ENCODE results near the gene ARL5A.
A peak's percentile ranks its signal among the peaks of the same experiment; 100 is the strongest.

ARL5A gene

DNA sequence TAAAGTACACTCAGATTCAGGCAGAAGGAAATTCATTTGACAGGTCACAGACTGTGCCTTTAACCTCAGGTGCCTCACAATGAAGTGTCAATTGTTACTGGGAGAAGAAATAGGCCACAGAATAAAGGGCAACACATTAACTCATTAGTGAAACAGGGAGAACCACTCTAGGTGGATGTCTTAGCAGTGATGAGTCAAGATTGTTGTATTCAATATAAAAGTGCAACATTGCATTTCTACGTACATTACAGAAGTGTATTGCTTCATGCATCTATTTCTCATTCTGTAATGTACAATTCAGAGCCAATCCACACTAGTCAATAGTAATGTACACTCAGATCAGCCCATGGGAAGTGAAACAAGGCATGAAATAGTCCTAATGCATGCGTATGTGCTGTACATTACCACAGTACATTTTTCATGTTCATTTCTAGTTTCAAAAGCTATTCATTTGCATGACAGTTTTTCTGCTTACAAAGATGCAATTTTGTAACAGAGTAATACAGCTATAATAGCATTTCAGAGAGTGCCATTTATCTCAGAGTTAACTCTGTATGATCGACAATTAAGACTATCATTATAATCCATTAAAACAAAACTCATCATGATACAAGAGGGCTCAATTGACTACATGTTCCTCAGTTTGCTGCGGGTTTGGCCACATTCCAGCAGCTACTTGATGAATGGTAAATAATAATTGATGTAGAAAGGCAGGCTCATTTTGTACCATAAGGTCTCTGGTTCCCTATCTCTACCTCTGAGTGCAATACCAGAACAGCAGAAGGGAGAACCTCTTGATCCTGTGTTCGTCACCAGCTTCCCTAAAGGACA is 12.2 kb upstream of the ARL5A start:
- no peak for DNase-seq (ENCODE audit: low read depth in 2 of 2)

DNA sequence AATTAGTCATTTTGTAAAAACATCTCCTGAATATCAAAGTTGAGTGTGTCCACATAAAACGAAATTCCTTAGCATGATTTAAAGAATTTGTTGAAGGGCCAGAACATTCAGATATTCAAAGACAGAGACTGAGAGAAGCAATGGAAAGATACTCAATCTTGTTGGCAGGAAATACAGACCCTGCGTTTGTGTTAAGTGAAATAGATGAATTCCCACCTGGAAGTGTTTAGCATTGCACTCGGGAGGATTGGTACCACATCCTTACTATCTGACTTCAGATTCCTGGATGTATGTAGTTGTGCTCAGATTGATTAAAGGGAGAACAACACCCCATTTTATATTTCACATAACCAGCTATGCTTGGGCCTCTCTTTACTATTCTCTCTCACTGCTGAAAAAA is 9.7 kb upstream of the ARL5A start:
- DNase-seq (ENCODE audit: low read depth in 2 of 2), result no peak

DNA sequence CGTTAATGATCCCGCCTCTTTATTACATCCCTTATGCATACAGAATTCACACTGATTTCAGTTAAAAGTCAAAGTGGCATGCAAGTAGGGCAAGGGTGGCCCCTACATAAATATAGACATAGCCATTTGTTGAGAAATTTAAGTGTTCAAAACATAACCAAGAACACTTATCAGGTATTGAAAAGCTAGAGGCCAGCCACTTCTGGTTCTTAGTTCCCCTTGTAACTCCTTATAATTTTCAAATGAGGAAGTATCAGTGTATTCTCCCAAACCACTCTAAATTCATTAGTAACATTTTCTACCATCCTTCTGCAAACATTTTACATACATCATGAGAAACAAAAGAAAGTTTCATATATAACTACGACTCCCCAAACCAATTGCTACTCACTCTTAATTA is 5.8 kb upstream of the ARL5A start:
- no peak for DNase-seq (ENCODE audit: low read depth in 2 of 2)

DNA sequence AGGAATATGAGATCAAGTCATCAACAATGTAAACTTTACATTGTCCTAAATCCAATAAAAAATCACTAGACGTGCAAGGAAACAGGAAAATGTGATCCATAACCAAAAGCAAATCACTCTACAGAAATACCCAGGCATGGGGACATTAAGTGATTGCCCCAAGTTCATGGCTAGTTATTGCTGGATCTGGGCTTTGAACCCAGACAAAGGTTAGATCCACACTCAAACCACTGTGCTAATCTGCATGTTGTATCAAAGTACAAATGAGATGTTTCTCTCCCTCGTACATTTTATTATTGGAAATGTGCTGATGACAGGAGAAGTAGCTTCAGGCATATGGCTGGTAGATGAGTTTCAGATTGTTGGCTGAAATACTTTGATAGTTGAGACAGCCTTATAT is 2.7 kb upstream of the ARL5A start:
- no peak for DNase-seq (ENCODE audit: low read depth in 2 of 2)

DNA sequence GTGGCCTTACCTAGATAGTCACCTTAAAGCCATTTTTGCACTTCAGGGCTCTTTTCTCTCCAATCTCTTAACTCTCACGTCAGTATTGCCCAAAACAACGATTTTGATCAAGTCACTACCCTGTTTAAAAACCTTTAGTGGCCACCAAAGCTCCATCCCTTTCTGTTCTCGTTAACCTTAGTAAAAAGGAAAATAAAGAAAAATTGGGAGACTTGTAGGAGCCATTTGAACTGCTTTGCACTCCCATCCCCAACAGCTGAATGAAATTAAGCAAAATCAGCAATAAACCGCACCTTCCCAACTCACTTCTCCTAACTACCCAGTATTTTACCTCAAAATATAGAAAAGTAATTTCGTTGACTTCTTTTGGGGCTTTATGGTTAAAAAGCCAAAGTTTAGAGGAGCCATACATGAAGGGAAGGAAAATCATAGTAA is 686 bp upstream of the ARL5A start:
- no peak for DNase-seq (ENCODE audit: low read depth in 2 of 2)

DNA sequence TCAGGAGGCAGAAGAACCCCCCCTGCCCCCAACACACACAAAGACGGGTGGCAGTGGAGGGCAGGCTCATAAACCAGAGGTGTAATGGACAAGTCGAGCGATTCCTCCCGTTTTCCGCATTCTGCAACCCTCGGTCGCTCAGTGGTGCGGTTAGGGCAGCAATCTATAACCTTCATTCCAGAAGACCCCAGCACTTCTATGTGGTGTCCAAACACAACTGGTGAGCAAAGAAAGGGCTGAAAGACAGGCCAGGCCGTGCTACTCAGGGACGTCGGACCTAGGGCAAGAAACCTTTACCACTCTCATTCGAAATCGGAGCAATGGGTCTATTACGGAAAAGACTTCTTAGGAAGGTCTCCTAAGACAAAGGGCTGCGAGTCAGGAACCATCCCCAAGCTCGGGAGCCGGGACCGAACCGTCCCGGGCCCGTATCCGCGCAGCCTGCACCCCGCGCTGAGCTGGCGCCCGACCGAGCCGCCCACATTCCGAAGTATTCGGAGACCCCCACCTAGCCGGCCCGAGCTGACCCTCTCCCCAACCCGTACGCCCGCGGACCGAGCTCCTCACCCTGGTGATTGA is 568 bp downstream of the ARL5A start:
- DNase-seq (ENCODE audit: low read depth in 2 of 2), result peak in 1 of 2 donors; percentile 19

DNA sequence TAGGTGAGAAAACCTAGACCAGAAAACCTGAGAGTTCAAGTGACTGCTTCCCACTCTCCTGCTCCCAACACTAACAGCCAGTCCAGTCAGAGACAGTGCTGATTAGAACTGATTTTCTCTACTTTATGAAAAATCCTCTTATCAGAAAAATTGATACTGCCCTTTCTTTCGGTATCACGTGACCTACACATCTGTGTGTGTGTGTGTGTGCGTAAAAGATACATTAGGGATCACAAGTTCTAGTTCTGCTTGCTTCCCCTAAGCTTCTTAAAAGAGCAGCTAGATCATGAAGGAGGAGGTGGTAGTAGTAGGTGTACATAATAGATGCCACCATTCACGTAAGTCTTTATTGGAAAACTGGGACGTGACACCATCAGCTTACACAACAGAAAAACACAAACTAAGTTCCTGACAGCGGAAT is 1.5 kb downstream of the ARL5A start:
- DNase-seq (ENCODE audit: low read depth in 2 of 2), result no peak

DNA sequence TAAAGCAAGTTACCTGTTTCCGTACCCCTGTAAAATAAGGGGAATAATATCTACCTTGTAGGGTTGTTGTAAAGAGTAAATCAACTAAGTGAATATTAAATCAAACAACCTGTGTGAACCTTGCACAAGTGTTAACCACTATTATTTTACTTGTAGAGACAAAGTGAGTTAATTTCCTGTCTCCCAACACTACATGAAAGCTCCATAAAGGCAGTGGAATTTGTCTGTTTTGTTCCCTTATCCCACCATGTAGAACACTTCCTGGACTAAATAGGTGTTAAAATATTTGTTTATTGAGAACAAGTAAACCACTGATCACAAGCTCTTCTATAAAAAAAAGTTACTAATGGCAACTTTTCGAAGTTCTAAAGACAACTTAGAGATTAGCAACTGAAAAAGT is 3.3 kb downstream of the ARL5A start:
- no peak for DNase-seq (ENCODE audit: low read depth in 2 of 2)

DNA sequence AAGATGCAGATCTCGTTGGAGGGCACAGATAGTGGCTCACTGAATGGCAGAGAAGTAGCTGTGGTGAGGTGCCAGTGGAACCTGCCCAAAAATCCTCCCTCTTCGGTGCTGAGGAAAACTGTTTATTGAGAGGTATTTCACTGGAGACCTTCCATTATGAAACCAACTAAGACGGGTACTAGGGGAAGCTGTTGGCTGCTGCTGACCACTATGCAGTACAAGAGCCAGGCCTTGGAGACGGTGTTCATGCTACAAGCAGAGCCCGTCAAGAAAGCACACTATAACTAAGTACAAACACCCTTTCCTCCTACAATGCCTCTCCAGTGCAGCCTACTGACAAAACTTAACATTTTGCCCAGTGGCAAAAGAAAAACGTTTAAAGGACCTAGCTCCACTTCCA is 4.6 kb downstream of the ARL5A start:
- DNase-seq (ENCODE audit: low read depth in 2 of 2), result no peak

DNA sequence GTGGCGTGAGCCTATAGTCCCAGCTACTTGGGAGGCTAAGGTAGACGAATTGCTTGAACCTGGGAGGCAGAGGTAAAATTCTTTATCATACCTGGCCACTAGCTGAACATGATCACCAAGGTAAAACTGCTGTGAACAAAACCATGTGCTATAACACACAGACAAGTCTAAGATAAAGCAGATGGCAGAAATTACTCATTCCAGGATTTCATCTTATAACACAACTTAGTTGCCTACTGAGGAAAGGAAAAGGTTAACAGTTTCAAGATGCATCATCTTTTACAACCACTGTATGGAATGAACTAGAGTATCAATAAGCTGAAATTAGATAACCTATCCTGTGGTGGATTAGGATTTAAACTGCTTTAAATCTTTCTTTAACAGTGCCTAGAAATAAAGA is 8.3 kb downstream of the ARL5A start:
- DNase-seq (ENCODE audit: low read depth in 2 of 2), result no peak

DNA sequence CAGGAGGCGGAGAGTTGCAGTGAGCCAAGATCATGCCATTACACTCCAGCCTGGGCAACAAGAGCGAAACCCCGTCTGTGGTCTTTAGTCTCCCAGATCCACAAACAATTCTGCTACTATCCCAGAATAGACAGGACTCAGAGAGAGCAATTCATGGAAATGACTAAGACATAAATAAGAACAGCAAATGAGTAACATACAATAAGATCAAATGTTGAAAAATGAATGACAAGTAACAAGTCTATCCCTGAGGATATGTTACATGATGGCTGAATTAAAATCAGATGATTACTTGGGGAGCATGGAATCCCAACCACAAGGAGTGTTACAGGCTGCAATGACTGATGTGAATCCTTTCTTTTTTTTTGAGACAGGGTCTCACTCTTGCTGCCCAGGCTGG is 10.3 kb downstream of the ARL5A start:
- no peak for DNase-seq (ENCODE audit: low read depth in 2 of 2)

DNA sequence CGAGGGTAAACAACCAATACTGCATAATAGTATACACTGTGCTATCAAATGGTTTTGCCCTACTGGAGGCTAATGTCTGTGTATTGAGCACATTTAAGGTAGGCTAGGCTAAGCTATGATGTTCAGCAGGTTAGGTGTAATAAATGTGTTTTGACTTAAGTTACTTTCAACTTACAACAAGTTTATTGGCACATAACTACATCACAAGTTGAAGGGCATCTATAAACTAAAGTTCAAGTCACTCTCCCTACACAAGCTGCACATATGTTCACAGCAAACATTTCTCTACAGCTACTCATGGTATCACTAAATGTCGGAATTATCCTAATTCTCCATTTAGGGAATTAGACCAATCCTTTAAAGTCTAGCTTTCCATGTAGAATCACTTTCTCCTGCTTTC is 11.4 kb downstream of the ARL5A start:
- no peak for DNase-seq (ENCODE audit: low read depth in 2 of 2)

DNA sequence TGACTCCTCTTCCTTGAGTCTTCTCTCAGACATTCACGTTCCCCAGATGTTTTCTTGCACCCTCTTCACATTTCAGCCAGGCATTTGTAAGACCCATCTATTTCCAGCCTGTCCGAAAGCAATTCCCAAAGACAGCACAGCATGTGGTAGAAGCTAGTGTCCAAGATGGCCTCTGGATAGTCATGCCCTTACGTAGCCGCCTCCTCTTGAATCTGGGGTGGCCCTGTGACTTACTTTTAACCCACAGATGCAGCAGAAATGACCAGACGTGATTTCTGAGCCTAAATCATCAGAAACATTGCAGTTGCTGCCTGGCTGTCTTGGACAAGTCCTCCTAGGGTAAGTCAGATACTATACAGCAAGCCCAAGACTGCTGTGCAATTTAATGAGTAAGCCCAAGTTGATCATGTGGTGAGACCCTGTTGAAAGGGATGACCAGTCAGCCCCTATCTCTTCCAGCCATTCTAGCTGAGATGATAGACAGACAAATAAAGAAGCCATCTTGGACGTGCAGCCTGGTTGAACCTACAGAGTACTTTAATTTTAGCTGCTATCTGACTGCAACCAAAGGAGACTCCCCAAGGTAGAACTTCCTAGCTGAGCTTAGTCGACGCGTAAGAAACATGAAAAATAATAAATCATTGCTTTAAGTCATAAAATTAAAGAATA is 12.3 kb downstream of the ARL5A start:
- no peak for DNase-seq (ENCODE audit: low read depth in 2 of 2)

DNA sequence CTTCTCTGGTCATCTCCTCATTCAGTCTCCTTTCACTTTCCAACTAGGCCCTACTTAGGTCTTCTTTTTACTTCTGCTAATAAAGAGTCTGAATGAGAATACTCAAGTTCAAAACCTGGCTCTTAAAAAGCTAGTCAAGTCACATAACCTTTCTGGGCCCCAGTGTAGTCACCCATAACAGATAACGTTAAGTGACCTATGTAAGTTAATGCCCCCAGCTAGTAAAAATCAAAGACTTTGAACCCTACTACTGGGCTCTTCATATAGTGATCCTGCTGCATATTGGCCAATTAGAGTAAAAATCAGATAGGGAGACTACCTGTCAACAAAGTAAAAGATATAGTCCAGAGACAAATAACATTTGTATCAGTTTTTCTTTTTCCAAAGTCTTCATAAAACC is 17.7 kb downstream of the ARL5A start:
- DNase-seq (ENCODE audit: low read depth in 2 of 2), result no peak

DNA sequence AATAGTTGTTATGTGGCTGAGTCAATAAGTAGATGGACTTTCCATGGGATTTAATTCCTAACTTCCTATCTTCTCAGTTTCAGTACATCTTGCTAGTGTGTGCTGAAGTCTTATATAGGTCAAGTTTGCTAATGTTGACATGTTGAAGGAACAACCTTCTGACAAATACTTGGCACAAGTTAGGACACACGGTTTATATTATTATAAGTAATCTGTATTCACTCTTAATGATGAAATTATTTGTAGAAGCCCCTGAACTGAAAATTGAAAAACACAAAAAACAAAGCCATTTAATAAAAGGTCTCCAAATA is 19.2 kb downstream of the ARL5A start:
- DNase-seq (ENCODE audit: low read depth in 2 of 2), result no peak

DNA sequence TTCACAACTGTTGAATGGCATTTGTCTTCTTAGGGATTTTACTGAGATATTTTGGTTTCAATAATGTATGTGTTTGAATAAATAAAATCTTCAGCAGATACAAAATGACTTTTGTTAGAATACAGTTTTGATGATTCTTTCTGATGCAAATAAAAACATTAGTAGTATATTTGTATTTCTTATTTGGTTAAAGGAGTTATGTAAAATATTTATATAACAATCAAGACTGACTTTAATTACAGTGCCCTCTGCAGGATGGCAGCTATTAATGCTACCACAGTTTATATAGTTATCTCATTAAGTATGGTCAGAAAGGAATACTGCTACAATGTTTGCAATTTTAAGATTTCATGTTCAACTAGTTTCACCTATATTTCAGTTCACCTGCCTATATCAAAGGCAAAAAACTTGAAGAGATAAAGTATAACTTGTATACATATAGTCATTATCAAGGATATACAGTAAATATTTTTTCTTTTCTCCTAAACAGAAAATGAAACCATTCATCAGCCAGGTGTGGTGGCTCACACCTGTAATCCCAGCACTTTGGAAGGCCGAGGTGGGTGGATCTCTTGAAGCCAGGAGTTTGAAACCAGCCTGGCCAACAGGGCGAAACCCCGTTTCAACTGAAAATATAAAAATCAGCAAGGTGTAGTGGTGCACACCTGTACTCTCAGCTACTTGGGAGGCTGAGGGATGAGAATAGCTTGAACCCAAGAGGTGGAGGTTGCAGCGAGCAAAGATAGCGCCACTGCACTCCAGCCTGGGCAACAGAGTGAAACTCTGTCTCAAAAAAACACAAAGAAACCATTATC is 19.8 kb downstream of the ARL5A start:
- no peak for DNase-seq (ENCODE audit: low read depth in 2 of 2)

DNA sequence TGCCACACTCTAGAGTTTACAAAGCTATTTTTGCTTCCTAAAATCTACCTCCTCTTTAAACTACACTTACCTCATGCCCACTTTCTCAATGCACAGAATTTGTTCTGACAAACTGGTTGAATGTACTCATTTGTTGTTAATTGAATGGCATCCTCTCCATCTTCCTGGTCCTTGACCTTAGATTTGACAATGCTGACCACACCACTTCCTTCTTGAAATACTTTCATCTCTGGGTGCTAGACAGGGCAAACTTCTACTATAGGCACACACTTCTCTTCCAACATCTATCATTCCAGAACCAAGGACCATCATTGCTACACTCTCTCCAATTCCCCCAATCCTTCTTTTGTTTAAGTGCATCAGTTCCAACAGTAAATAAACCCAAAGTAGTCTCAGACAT is 22.3 kb downstream of the ARL5A start:
- no peak for DNase-seq (ENCODE audit: low read depth in 2 of 2)

DNA sequence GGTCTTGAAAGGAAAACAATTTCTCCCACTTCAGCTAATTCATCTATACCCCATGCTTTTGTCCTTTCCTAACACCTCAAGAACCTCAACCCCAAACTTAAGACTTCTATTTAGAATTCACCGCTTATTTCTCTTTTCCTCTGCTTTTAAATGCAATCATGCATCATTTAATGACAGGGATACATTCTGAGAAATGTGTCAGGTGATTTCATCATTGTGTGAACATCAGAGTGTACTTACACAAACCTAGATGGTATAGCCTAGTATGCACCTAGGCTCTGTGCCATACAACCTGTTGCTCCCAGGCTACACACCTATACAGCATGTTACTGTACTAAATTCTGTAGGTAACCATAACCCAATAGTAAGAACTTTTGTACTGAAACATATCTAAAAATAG is 22.9 kb downstream of the ARL5A start:
- DNase-seq (ENCODE audit: low read depth in 2 of 2), result no peak

DNA sequence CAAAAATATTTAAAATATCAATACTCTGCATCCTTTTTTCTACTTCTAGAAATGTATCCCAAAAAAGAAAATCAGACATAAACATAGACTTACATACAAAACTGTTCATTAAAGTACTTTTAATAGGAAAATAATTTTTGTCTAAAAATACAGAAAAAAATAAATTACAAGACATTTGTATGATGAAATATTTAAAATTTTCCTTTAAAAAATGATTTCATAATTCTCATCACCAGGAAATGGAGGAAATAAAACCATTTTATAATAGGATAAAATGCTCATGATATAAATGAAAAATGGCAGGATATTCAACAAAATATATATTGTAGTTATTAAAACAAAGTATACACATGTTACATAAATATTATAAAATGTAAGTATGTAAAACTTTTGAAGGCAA is 24.4 kb downstream of the ARL5A start:
- DNase-seq (ENCODE audit: low read depth in 2 of 2), result no peak

DNA sequence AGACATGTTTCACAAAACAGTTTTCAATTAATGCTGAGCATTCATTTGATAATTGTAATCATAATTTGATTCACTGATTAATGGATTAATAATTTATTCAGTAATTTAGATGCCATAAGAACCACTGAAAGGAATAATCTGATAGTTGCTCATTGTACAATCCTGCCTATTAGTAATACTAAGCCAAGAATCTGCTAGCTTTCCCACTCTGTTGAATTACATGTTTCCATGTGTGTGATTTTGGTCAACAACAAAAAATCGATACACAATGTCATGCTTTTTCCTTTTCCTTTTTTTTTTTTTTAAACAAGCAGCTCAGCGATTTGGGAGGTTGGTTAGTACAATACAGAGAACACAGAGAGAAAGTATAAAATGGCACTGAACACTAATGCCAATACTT is 25.9 kb downstream of the ARL5A start:
- no peak for DNase-seq (ENCODE audit: low read depth in 2 of 2)

DNA sequence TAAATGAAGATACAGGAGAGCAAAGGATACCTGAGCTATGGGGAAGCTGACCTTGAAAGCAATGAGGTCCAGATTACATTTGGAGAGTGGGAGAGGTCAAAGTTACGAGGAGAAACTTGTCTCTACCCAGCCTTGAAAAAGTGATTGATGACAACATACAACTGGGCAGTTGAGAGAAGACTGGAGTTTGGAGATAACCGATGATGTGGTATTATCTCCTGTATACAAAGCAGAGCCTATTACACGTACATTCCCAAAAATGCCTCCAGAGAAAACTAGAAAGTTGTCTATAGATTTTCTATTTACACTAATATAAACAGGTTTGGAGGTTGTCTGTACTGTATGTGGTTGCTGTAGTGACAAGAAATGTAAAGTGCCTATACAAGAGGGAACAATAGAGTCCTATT is 28.3 kb downstream of the ARL5A start:
- DNase-seq (ENCODE audit: low read depth in 2 of 2), result no peak

DNA sequence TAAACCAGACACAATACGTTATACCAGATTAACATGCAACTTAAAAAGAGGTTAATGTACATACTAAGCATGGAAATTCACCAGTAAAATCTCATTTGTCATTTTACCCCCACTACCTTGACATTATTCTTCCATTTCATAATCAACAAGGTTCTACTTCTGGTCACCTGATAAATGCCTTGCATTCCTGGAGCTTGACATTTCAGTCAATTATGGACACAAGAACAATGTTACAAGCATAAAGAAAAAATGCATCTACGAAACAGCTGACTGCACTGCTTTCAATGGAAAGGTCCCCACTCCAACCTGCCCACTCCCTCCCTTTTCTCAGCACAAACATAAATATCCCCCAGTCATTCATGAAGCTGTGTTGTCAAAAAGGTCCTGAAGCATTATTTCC is 31.4 kb downstream of the ARL5A start:
- no peak for DNase-seq (ENCODE audit: low read depth in 2 of 2)

Measured in stimulated activated CD8-positive, alpha-beta memory T cell treated with anti-CD3 and anti-CD28 coated beads, Interleukin-15, amount 100 ng/mL, for 4 hours (primary cell).